BJ (cell line): ENCODE data around the gene KCNIP4. TPM values are rescaled to one million over a fixed set of nuclear protein-coding genes. Genes with fewer than 3 reads are reported as not detected.

Experiments
- CTCF ChIA-PET: fragments of 350-600 bp; formaldehyde crosslinking; extraction: SDS; loops from one replicate; lab custom pipeline; 2021; ENCODE audit warnings: antibody characterized with exemption, inconsistent platforms; lab: Yijun Ruan, JAX
- POLR2A ChIA-PET: fragments of 300-600 bp; sonication (Branson Sonifier 250); formaldehyde crosslinking; extraction: SDS; loops from one replicate; lab custom pipeline; 2021; ENCODE audit warnings: antibody characterized with exemption; lab: Charles Lee
- DNase-seq: peaks from one replicate; pipeline ENCODE4 v3.0.0-alpha.2; 2011; ENCODE audit warnings: low read depth
- H3K27me3 ChIP-seq: 2 replicates; pipeline ENCODE4 v1.6.0; 2011; ENCODE audit warnings: low read length; ENCODE audit not compliant: control insufficient read depth, insufficient read depth
- H3K36me3 ChIP-seq: 2 replicates; pipeline ENCODE4 v1.5.1; 2011; ENCODE audit warnings: low read length; ENCODE audit not compliant: control insufficient read depth, insufficient read depth
- H3K4me3 ChIP-seq: 2 replicates; pipeline ENCODE4 v1.5.1; 2011; ENCODE audit warnings: low read depth, mild to moderate bottlenecking, control low read depth, low read length
- CTCF ChIP-seq: IDR thresholded peaks from 2 replicates; pipeline ENCODE4 v1.5.1; 2011; ENCODE audit warnings: low read depth, mild to moderate bottlenecking, control low read depth, inconsistent platforms, low read length, moderate library complexity; ENCODE audit not compliant: insufficient read depth
- polyA plus RNA-seq: library from polyadenylated mRNA; depleted of rRNA; stranded (reverse); fragments of >200 nt; gene quantifications from 2 replicates; pipeline ENCODE4 v1.2.3, GENCODE V29; 2011

The KCNIP4 gene
- polyA plus RNA-seq, 1 experiment = not detected

- no peaks in the 10 kb centered on the region for H3K27me3 ChIP-seq
- H3K36me3 ChIP-seq = no peaks in the 10 kb centered on the region
- H3K4me3 ChIP-seq = no peak overlapping the region
- ChIA-PET CTCF (no interaction called here), POLR2A (no interaction called here)
- no peak for DNase-seq
- TF ChIP-seq CTCF = no peak
Measured at GRCh38 chr4:20954541-20954940, 994.0 kb downstream of the KCNIP4 start.

DNA sequence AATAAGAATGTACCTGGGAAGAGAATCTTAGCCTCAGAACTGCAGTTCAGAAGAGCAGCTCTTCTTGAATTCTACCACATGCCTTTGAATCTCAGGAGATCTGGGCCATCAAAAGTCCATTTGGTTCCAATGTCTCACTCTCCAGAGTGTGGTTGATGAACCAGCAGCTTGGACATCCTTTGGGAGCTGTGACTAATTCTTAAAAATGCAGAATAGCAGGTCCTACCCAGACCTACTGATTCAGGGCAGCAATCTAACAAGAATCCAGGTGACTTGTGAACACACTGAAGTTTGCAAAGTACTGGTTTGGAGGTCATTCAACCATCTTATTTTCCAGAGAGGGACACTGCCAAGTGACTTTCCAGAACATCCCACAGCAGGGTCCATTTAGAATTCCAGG is 1003.6 kb downstream of the KCNIP4 start:
- DNase-seq = no peak
- Histone ChIP-seq H3K36me3 (no peaks in the 10 kb centered on the region), H3K4me3 (no peak overlapping the region), H3K27me3 (no peaks in the 10 kb centered on the region)
- CTCF ChIA-PET = no interaction called here
- no peak for TF ChIP-seq CTCF
- POLR2A ChIA-PET = no interaction called here

GRCh38 chr4:20944451-20944850 is 1004.1 kb downstream of the KCNIP4 start:
- no peak for DNase-seq
- Histone ChIP-seq H3K4me3 (no peak overlapping the region), H3K36me3 (no peaks in the 10 kb centered on the region), H3K27me3 (no peaks in the 10 kb centered on the region)
- ChIA-PET CTCF (no interaction called here), POLR2A (no interaction called here)
- no peak for TF ChIP-seq CTCF

DNA sequence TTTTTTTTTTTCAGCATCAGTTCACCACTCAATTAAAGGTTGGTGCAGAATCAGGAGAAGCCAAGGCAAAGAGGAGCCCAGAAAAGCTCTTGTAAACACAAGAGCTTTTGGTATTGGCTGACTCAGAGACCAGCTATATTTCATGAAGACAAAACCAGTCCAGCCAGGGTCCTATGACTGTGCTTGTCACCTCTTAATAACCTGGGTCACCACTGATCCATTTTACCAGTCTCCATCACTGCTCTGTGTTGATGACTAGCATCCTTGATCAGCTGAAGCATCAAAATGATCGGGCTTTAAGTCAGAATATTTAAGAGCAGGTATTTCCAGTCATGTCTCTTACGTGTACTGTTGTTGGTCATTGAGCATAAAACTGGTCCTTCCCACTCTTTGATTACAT is 1010.4 kb downstream of the KCNIP4 start:
- no peak for TF ChIP-seq CTCF
- H3K36me3 ChIP-seq = no peaks in the 10 kb centered on the region
- H3K27me3 ChIP-seq = no peaks in the 10 kb centered on the region
- CTCF ChIA-PET = interaction anchor here (1.0 kb wide), 1 partner anchor 30 kb away, joined by 4 read pairs; no protein-coding TSS in a partner anchor
- no peak for DNase-seq
- H3K4me3 ChIP-seq = no peak overlapping the region
- POLR2A ChIA-PET = no interaction called here

GRCh38 chr4:20926529-20926928 is 1022.0 kb downstream of the KCNIP4 start:
- Histone ChIP-seq H3K36me3 (no peaks in the 10 kb centered on the region), H3K27me3 (no peaks in the 10 kb centered on the region), H3K4me3 (no peak overlapping the region)
- no peak for TF ChIP-seq CTCF
- ChIA-PET CTCF (no interaction called here), POLR2A (no interaction called here)
- no peak for DNase-seq
